Stimulated activated memory B cell treated with anti-CD40 and anti-IgM and Interleukin-4, amounts not matched to agents 10 μg/mL and 1 μg/mL and 100 μg/mL, for 72 hours (primary cell): ENCODE results near the gene PANX2.

Experiments
- ATAC-seq: fragments of 150-1000 bp; cut with Tn5 transposase; 2 replicates; pipeline ENCODE4 v1.10.0; 2021
- H3K27ac Mint-ChIP-seq: one replicate; pipeline ENCODE4 v1.8.0; 2022; ENCODE audit warnings: mild to moderate bottlenecking, mixed read lengths
- H3K27me3 Mint-ChIP-seq: one replicate; pipeline ENCODE4 v1.8.0; 2022; ENCODE audit warnings: mixed read lengths
- H3K36me3 Mint-ChIP-seq: one replicate; pipeline ENCODE4 v1.8.0; 2022; ENCODE audit warnings: mixed read lengths
- H3K4me1 Mint-ChIP-seq: one replicate; pipeline ENCODE4 v1.8.0; 2022; ENCODE audit warnings: mixed read lengths
- H3K4me3 Mint-ChIP-seq: one replicate; pipeline ENCODE4 v1.8.0; 2022; ENCODE audit warnings: mild to moderate bottlenecking, moderate library complexity, mixed read lengths
- H3K9me3 Mint-ChIP-seq: one replicate; pipeline ENCODE4 v1.8.0; 2022; ENCODE audit warnings: mixed read lengths

Gene PANX2

GRCh38 chr22:50228366-50228765 lies 57.8 kb downstream of the PANX2 start:
- Mint-ChIP-seq H3K4me1 (peaks cover 9% of the 10 kb centered on the region), H3K36me3 (peaks cover 64% of the 10 kb centered on the region), H3K27ac (no peak overlapping the region), H3K9me3 (no peaks in the 10 kb centered on the region), H3K27me3 (no peaks in the 10 kb centered on the region), H3K4me3 (no peak overlapping the region)
- no peak for ATAC-seq

DNA sequence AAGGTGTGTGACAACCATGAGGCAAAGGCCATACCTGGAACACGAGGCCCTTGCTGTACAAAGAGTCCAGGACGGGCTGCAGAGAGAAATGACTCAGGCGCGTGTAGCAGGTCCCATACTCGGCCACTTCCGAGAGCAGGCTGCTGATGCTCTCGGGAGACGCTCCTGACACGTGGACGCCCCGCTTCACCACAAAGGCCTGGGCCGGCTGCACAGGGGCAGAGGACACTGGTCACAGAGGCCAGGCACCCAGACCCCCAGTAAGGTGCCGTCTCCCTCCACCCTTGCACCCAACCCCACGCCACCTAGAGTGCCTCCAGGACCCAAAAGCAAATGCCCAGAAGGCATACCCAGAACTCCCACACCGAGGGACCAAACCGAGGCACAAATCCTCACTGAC lies 58.8 kb downstream of the PANX2 start:
- no peak for ATAC-seq
- no peak overlapping the region for H3K4me3 Mint-ChIP-seq
- peaks cover 61% of the 10 kb centered on the region for H3K36me3 Mint-ChIP-seq
- no peak overlapping the region for H3K27ac Mint-ChIP-seq
- H3K4me1 Mint-ChIP-seq, result peaks cover 17% of the 10 kb centered on the region
- no peaks in the 10 kb centered on the region for H3K9me3 Mint-ChIP-seq
- no peaks in the 10 kb centered on the region for H3K27me3 Mint-ChIP-seq
